CD14-positive monocyte (primary cell): Measurements from ENCODE around the gene PIM1. TPM values are rescaled to one million over a fixed set of nuclear protein-coding genes. Genes with fewer than 3 reads are reported as not detected.

ENCODE experiments used
- DNase-seq, 3 donors: peaks; one replicate each; pipeline ENCODE4 v3.0.0-alpha.2; 2011 to 2022
- H2AFZ ChIP-seq: 2 replicates; pipeline ENCODE4 v1.6.0; 2012; ENCODE audit warnings: mild to moderate bottlenecking, low read depth, low read length, inconsistent platforms; ENCODE audit not compliant: insufficient read depth, poor library complexity, severe bottlenecking
- H3K27ac ChIP-seq, 2 donors: 1 replicate in 1 of 2; 2 replicates in 1 of 2; pipeline ENCODE4 v1.5.1; 2012 to 2013; ENCODE audit warnings: low read length in 2 of 2, control low read depth in 1 of 2, inconsistent platforms in 1 of 2, low read depth in 1 of 2, mild to moderate bottlenecking in 1 of 2
- H3K27me3 ChIP-seq, 2 donors: one replicate each; pipeline versions ENCODE4 v1.6.0 to v1.6.1; 2011 to 2013; ENCODE audit warnings: low read length in 2 of 2; ENCODE audit not compliant: control insufficient read depth in 2 of 2, insufficient read depth in 2 of 2
- H3K36me3 ChIP-seq, 2 donors: replicated peaks in 1 of 2; 1 replicate in 1 of 2; 2 replicates in 1 of 2; pipeline versions ENCODE4 v1.5.1 to v1.6.1; 2012 to 2013; ENCODE audit warnings: low read length in 2 of 2, control low read depth in 1 of 2, inconsistent platforms in 1 of 2, mild to moderate bottlenecking in 1 of 2; ENCODE audit not compliant: insufficient read depth in 2 of 2, control insufficient read depth in 1 of 2
- H3K4me1 ChIP-seq, 2 donors: 1 replicate in 1 of 2; 2 replicates in 1 of 2; pipeline versions ENCODE4 v1.5.1 to v1.6.1; 2012 to 2013; ENCODE audit warnings: low read length in 2 of 2, control low read depth in 1 of 2, inconsistent platforms in 1 of 2, mild to moderate bottlenecking in 1 of 2, moderate library complexity in 1 of 2; ENCODE audit not compliant: insufficient read depth in 2 of 2, control insufficient read depth in 1 of 2
- H3K4me2 ChIP-seq: replicated peaks from 2 replicates; pipeline ENCODE3; 2012; ENCODE audit warnings: low read length, moderate library complexity, mild to moderate bottlenecking; ENCODE audit not compliant: poor library complexity, severe bottlenecking; ENCODE audit errors: extremely low read depth
- H3K4me3 ChIP-seq, 3 experiments: fragments of 200-600 bp in 1 of 3; sonication (generic) in 1 of 3; replicated peaks in 1 of 3; 1 replicate in 2 of 3; 2 replicates in 1 of 3; pipeline ENCODE4 v1.5.1; 2011 to 2013; ENCODE audit warnings: low read length in 3 of 3, mild to moderate bottlenecking in 3 of 3, control low read depth in 2 of 3, low read depth in 2 of 3, inconsistent platforms in 1 of 3, moderate library complexity in 1 of 3
- H3K79me2 ChIP-seq: 2 replicates; pipeline ENCODE4 v1.6.0; 2012; ENCODE audit warnings: mild to moderate bottlenecking, control low read depth, inconsistent platforms, low read length, moderate library complexity; ENCODE audit not compliant: insufficient read depth
- H3K9ac ChIP-seq: 2 replicates; pipeline ENCODE4 v1.6.0; 2017; ENCODE audit warnings: low read length, mild to moderate bottlenecking; ENCODE audit not compliant: insufficient read depth, poor library complexity, severe bottlenecking
- H3K9me3 ChIP-seq, 2 donors: replicated peaks in 1 of 2; 1 replicate in 1 of 2; 2 replicates in 1 of 2; pipeline versions ENCODE4 v1.5.1 to v1.6.1; 2012 to 2013; ENCODE audit warnings: low read length in 2 of 2, control low read depth in 1 of 2; ENCODE audit not compliant: control insufficient read depth in 1 of 2, insufficient read depth in 1 of 2
- H4K20me1 ChIP-seq: 2 replicates; pipeline ENCODE4 v1.6.0; 2012; ENCODE audit warnings: mild to moderate bottlenecking, low read length, control low read depth, moderate library complexity; ENCODE audit not compliant: insufficient read depth
- H3K27ac Mint-ChIP-seq, 7 donors: one replicate each; pipeline ENCODE4 v1.8.0; 2020; ENCODE audit warnings: mild to moderate bottlenecking in 7 of 7, mixed read lengths in 7 of 7, moderate library complexity in 6 of 7, inconsistent platforms in 2 of 7
- H3K27me3 Mint-ChIP-seq, 3 donors: one replicate each; pipeline ENCODE4 v1.8.0; 2021 to 2022; ENCODE audit warnings: low read depth in 3 of 3, mild to moderate bottlenecking in 3 of 3, mixed read lengths in 3 of 3, moderate library complexity in 3 of 3, inconsistent platforms in 1 of 3
- H3K36me3 Mint-ChIP-seq, 2 donors: one replicate each; pipeline ENCODE4 v1.8.0; 2020; ENCODE audit warnings: mixed read lengths in 2 of 2, inconsistent platforms in 1 of 2, mild to moderate bottlenecking in 1 of 2
- H3K4me1 Mint-ChIP-seq: one replicate; pipeline ENCODE4 v1.8.0; 2020; ENCODE audit warnings: mild to moderate bottlenecking, mixed read lengths
- H3K4me3 Mint-ChIP-seq, 2 donors: one replicate each; pipeline ENCODE4 v1.8.0; 2020; ENCODE audit warnings: mild to moderate bottlenecking in 2 of 2, mixed read lengths in 2 of 2, moderate library complexity in 1 of 2
- H3K9me3 Mint-ChIP-seq, 7 donors: one replicate each; pipeline ENCODE4 v1.8.0; 2020 to 2022; ENCODE audit warnings: mixed read lengths in 7 of 7, mild to moderate bottlenecking in 6 of 7, moderate library complexity in 6 of 7, inconsistent platforms in 2 of 7
- CTCF ChIP-seq: fragments of 200-600 bp; IDR thresholded peaks from one replicate; pipeline ENCODE4 v1.8.0; 2022; ENCODE audit warnings: antibody characterized with exemption, mild to moderate bottlenecking
- WGBS: methylation state at CpG from one replicate; pipeline ENCODE4 v1.1.5; 2013; ENCODE audit warnings: missing lambda C conversion rate; ENCODE audit not compliant: insufficient coverage; 5-methylcytosine and 5-hydroxymethylcytosine counted together
- intact Hi-C, 2 donors: fragments of 100-400 bp; cut with micrococcal nuclease; formaldehyde crosslinking; loops; one replicate each; pipeline versions ENCODE4 v1.15.0 to v1.15.1; 2023
- polyA plus RNA-seq, 3 donors: library from polyadenylated mRNA; depleted of rRNA in 1 of 3; unstranded in 2 of 3; stranded (reverse) in 1 of 3; fragments of 300-500 nt in 2 of 3; fragments of >200 nt in 1 of 3; fragmentation: Illumina TruSeq in 2 of 3; gene quantifications; 1 replicate in 2 of 3; 2 replicates in 1 of 3; pipeline ENCODE4 v1.2.3, GENCODE V29; 2012 to 2021

The PIM1 gene
- polyA plus RNA-seq, 3 donors: 20.5 to 25.0 (median 24.4) TPM

DNA sequence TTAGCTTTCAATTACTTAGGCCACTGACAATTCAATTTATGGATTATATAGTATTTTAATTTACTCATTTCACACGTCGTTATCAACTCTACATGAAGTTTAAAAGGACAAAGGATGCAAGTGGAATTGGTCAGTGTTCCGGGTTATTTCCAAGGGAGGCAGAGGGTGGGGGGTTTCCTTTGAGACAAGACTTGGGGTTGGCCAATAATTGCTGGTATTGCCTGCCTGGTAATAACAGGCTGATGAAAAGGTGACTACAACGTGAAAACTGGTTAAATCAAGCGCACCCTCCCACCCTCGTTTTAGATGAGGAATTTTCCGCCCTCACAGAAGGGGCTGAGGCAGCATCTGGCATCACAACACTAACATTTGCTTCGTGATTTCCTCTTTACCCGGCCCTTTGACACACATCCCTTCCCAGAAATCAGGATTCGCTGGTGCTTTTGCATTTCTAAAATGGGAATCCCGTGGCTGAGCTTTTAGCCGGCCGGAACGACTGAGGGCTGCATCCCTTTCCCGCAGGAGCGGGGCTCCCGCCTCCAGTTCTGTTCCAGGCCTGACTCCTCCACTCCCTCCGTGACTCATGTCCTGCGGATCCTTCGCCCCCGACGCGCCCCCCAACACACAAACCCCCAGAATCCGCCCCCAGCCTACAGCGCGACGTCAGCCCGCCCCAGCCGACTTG, 999 bp upstream of the PIM1 start:
- Histone ChIP-seq H3K9me3 (no peaks in the 10 kb centered on the region), H4K20me1 (peaks cover 33% of the 10 kb centered on the region), H3K4me3 (peak overlapping the region; percentile 55 to 99 (median 68)), H3K4me1 (peaks cover 32 to 38% of the 10 kb centered on the region in 2 donors), H3K79me2 (peaks cover 40% of the 10 kb centered on the region), H3K27me3 (peaks cover 0 to 8% of the 10 kb centered on the region in 2 donors), H2AFZ (peak overlapping the region; percentile 79), H3K27ac (peak overlapping the region in 1 of 2 donors; percentile 21), H3K4me2 (peak overlapping the region; percentile 81), H3K9ac (peak overlapping the region; percentile 46), H3K36me3 (peaks cover 11 to 16% of the 10 kb centered on the region in 2 donors)
- TF ChIP-seq CTCF: no peak
- H3K36me3 Mint-ChIP-seq: peaks cover 15 to 17% of the 10 kb centered on the region in 2 donors
- peaks cover 36% of the 10 kb centered on the region for H3K4me1 Mint-ChIP-seq
- peaks cover 0 to 4% (median 0%) of the 10 kb centered on the region in 7 donors for H3K9me3 Mint-ChIP-seq
- peak overlapping the region; percentile 57 to 92 (median 78) for H3K27ac Mint-ChIP-seq
- WGBS: 7% methylated on average over 17 of the region's 29 CpGs
- peaks cover 2 to 8% (median 2%) of the 10 kb centered on the region in 3 donors for H3K27me3 Mint-ChIP-seq
- peak in 1 of 3 donors; percentile 68 for DNase-seq
- peak overlapping the region; percentile 83 to 90 for H3K4me3 Mint-ChIP-seq
- intact Hi-C loops: loop anchor here (1.0 to 10.0 kb wide), 2 partner anchors 64 to 140 kb away; no protein-coding TSS in a partner anchor

GRCh38 chr6:37170273-37171200, 585 bp downstream of the PIM1 start:
- peak overlapping the region; percentile 99 for H3K4me2 ChIP-seq
- Mint-ChIP-seq H3K4me1 (peaks cover 51% of the 10 kb centered on the region), H3K9me3 (peaks cover 0 to 2% (median 0%) of the 10 kb centered on the region in 7 donors), H3K4me3 (peak overlapping the region; percentile 94 to 98), H3K27ac (peak overlapping the region; percentile 94 to 95 (median 95)), H3K27me3 (peaks cover 2 to 8% (median 2%) of the 10 kb centered on the region in 3 donors), H3K36me3 (peaks cover 31 to 33% of the 10 kb centered on the region in 2 donors)
- peak; percentile 46 for TF ChIP-seq CTCF
- no peaks in the 10 kb centered on the region for H3K9me3 ChIP-seq
- peaks cover 48% of the 10 kb centered on the region for H4K20me1 ChIP-seq
- peaks cover 48 to 54% of the 10 kb centered on the region in 2 donors for H3K4me1 ChIP-seq
- H2AFZ ChIP-seq: peak overlapping the region; percentile 79
- peak overlapping the region; percentile 78 to 99 (median 97) for H3K4me3 ChIP-seq
- H3K79me2 ChIP-seq: peaks cover 53% of the 10 kb centered on the region
- H3K36me3 ChIP-seq: peaks cover 27 to 32% of the 10 kb centered on the region in 2 donors
- peak overlapping the region; percentile 89 for H3K9ac ChIP-seq
- peaks cover 0 to 8% of the 10 kb centered on the region in 2 donors for H3K27me3 ChIP-seq
- WGBS: under 1% methylated on average over 92 of the region's 92 CpGs
- peak overlapping the region; percentile 53 to 83 for H3K27ac ChIP-seq
- intact Hi-C loops: loop anchor here (1.0 to 5.0 kb wide), 4 partner anchors 16 to 141 kb away; no protein-coding TSS in a partner anchor
- peak in 2 of 3 donors; percentile 43 to 53 for DNase-seq
